ENCODE measurements around the gene LRRC4B.

- no peak for TF ChIP-seq CTCF (IDR thresholded peaks at IDR 0.05)
- TF ChIP-seq POLR2A (IDR thresholded peaks at IDR 0.05), result no peak
Observed at GRCh38 chr19:50506700-50507099, 61.5 kb downstream of the LRRC4B start.
